GM21360 (cell line): ENCODE measurements around the gene LAGE3.
A peak's percentile ranks its signal among the peaks of the same experiment; 100 is the strongest.
"Not testable (repeated sequence)": the region's sequence is repeated elsewhere in the genome, so short reads cannot be mapped to it uniquely, and the experiment has no call there.

Source experiments
- ATAC-seq: cut with Tn5 transposase; IDR thresholded peaks from one replicate; pipeline ENCODE4 v1.9.1; 2021; ENCODE audit warnings: mild to moderate bottlenecking, moderate library complexity; ENCODE audit not compliant: unreplicated experiment

Gene LAGE3

GRCh38 chrX:154502098-154502497 lies 23.0 kb upstream of the LAGE3 start:
- no peak for ATAC-seq

GRCh38 chrX:154501423-154501822 lies 22.3 kb upstream of the LAGE3 start:
- not testable (repeated sequence) for ATAC-seq

GRCh38 chrX:154496591-154497137 lies 17.6 kb upstream of the LAGE3 start:
- ATAC-seq: not testable (repeated sequence)

GRCh38 chrX:154495472-154495922 lies 16.4 kb upstream of the LAGE3 start:
- ATAC-seq: no peak

- ATAC-seq: no peak
These were observed 15.6 kb upstream of the LAGE3 start for GRCh38 chrX:154494715-154495114.

GRCh38 chrX:154490414-154491083 lies 11.5 kb upstream of the LAGE3 start, which contains the start of gene SLC10A3:
TSS of gene SLC10A3 (minus strand) at chrX:154490629. CDS start at chrX:154488940, 1,689 bp downstream.
- ATAC-seq: peak; percentile 79

- peak; percentile 10 for ATAC-seq
These were observed 10.9 kb upstream of the LAGE3 start for GRCh38 chrX:154490021-154490413.

- no peak for ATAC-seq
These were observed 10.1 kb upstream of the LAGE3 start for GRCh38 chrX:154489182-154489581.

GRCh38 chrX:154488336-154489075 lies 9.4 kb upstream of the LAGE3 start:
- ATAC-seq: no peak

- ATAC-seq: no peak
These were observed 8.6 kb upstream of the LAGE3 start for GRCh38 chrX:154487518-154488290.

- ATAC-seq: no peak
These were observed 7.5 kb upstream of the LAGE3 start, which contains the start of gene UBL4A for GRCh38 chrX:154486396-154487207. TSS of gene UBL4A (minus strand) at chrX:154486615. CDS start at chrX:154486584, 31 bp downstream.

- ATAC-seq: no peak
These were observed 6.9 kb upstream of the LAGE3 start for GRCh38 chrX:154486052-154486395.

GRCh38 chrX:154485150-154486051 lies 6.3 kb upstream of the LAGE3 start:
- ATAC-seq: no peak

GRCh38 chrX:154484255-154485149 lies 5.4 kb upstream of the LAGE3 start:
- ATAC-seq: no peak

- no peak for ATAC-seq
These were observed 4.2 kb upstream of the LAGE3 start for GRCh38 chrX:154483325-154483724.

- no peak for ATAC-seq
These were observed 3.7 kb upstream of the LAGE3 start for GRCh38 chrX:154482786-154483185.

- ATAC-seq: no peak
These were observed 3.0 kb upstream of the LAGE3 start for GRCh38 chrX:154481911-154482601.

- ATAC-seq: no peak
These were observed 2.1 kb upstream of the LAGE3 start for GRCh38 chrX:154481195-154481594.
